GM23338 (cell line): ENCODE data around the gene FRA10AC1. TPM values are rescaled to one million over a fixed set of nuclear protein-coding genes. Genes with fewer than 3 reads are reported as not detected.

Experiments used
- ATAC-seq: fragments of 200-7000 bp; cut with Tn5 transposase; 3 replicates; pipeline ENCODE4 v1.9.1; 2020
- DNase-seq: peaks from one replicate; pipeline ENCODE4 v3.0.0-alpha.2; 2015; ENCODE audit warnings: low spot score
- H2AFZ ChIP-seq: fragments of 200-600 bp; sonication (generic); 2 replicates; pipeline ENCODE4 v1.8.0; 2016; ENCODE audit warnings: antibody characterized with exemption, mild to moderate bottlenecking, moderate library complexity
- H3F3A ChIP-seq: fragments of 200-600 bp; sonication (generic); replicated peaks from 2 replicates; pipeline ENCODE4 v1.8.0; 2017; ENCODE audit warnings: antibody characterized with exemption, mixed run types, low read depth
- H3K27ac ChIP-seq: fragments of 200-600 bp; sonication (generic); 2 replicates; pipeline ENCODE4 v1.6.1; 2016; ENCODE audit warnings: low read depth
- H3K27me3 ChIP-seq: fragments of 200-600 bp; sonication (generic); 2 replicates; pipeline ENCODE4 v1.8.0; 2016; ENCODE audit warnings: mild to moderate bottlenecking, mixed run types, moderate library complexity; ENCODE audit not compliant: insufficient read depth
- H3K36me3 ChIP-seq: fragments of 200-600 bp; sonication (generic); 2 replicates; pipeline ENCODE4 v1.8.0; 2016; ENCODE audit warnings: mild to moderate bottlenecking; ENCODE audit not compliant: insufficient read depth
- H3K4me1 ChIP-seq: fragments of 200-600 bp; sonication (generic); 2 replicates; pipeline ENCODE4 v1.8.0; 2016; ENCODE audit warnings: mild to moderate bottlenecking, moderate library complexity; ENCODE audit not compliant: insufficient read depth
- H3K4me2 ChIP-seq: fragments of 200-600 bp; sonication (generic); 2 replicates; pipeline ENCODE4 v1.7.1; 2017; ENCODE audit warnings: mixed run types
- H3K4me3 ChIP-seq: fragments of 200-600 bp; sonication (generic); 2 replicates; pipeline ENCODE4 v1.6.1; 2016; ENCODE audit warnings: mixed run types
- H3K79me2 ChIP-seq: fragments of 200-600 bp; sonication (generic); replicated peaks from 2 replicates; pipeline ENCODE4 v1.8.0; 2017; ENCODE audit warnings: mild to moderate bottlenecking; ENCODE audit not compliant: insufficient read depth
- H3K9me2 ChIP-seq: fragments of 200-600 bp; sonication (generic); 2 replicates; pipeline ENCODE4 v1.8.0; 2017; ENCODE audit not compliant: insufficient read depth
- H4K20me1 ChIP-seq: fragments of 200-600 bp; sonication (generic); replicated peaks from 2 replicates; pipeline ENCODE4 v1.8.0; 2017; ENCODE audit warnings: mild to moderate bottlenecking; ENCODE audit not compliant: insufficient read depth
- H3K27ac Mint-ChIP-seq: 2 replicates; pipeline ENCODE4 v1.8.0; 2020; ENCODE audit warnings: inconsistent platforms, mild to moderate bottlenecking, moderate library complexity, mixed read lengths
- H3K27me3 Mint-ChIP-seq: 3 replicates; pipeline ENCODE4 v1.8.0; 2022; ENCODE audit warnings: low read depth, mild to moderate bottlenecking, moderate library complexity, mixed read lengths, inconsistent platforms; ENCODE audit not compliant: insufficient read depth, poor library complexity
- H3K36me3 Mint-ChIP-seq: 3 replicates; pipeline ENCODE4 v1.8.0; 2021; ENCODE audit warnings: low read depth, mild to moderate bottlenecking, inconsistent platforms, moderate library complexity, mixed read lengths
- H3K4me1 Mint-ChIP-seq: 3 replicates; pipeline ENCODE4 v1.8.0; 2020; ENCODE audit warnings: mild to moderate bottlenecking, inconsistent platforms, mixed read lengths
- H3K4me3 Mint-ChIP-seq: 3 replicates; pipeline ENCODE4 v1.8.0; 2021; ENCODE audit warnings: moderate library complexity, mild to moderate bottlenecking, inconsistent platforms, mixed read lengths
- H3K9me3 Mint-ChIP-seq: 3 replicates; pipeline ENCODE4 v1.8.0; 2020; ENCODE audit warnings: moderate library complexity, mild to moderate bottlenecking, inconsistent platforms, mixed read lengths
- CREB1 ChIP-seq: fragments of 250-450 bp; sonication (Bioruptor Pico); IDR thresholded peaks from 2 replicates; pipeline ENCODE4 v1.5.0; 2020; ENCODE audit warnings: low read depth, mild to moderate bottlenecking, moderate library complexity
- EZH2phosphoT487 ChIP-seq: fragments of 200-600 bp; sonication (generic); IDR thresholded peaks from one replicate; pipeline ENCODE4 v1.8.1; 2018; ENCODE audit warnings: antibody characterized with exemption; ENCODE audit not compliant: unreplicated experiment
- NANOG ChIP-seq: IDR thresholded peaks from 2 replicates; pipeline ENCODE4 v1.6.1; 2016; ENCODE audit warnings: antibody characterized with exemption, borderline replicate concordance
- POLR2AphosphoS5 ChIP-seq: IDR thresholded peaks from 2 replicates; pipeline ENCODE4 v1.6.1; 2016; ENCODE audit warnings: antibody characterized with exemption, low read depth
- ZNF114 ChIP-seq: fragments of 250-450 bp; sonication (Bioruptor Pico); IDR thresholded peaks from 2 replicates; pipeline ENCODE4 v1.5.0; 2020; ENCODE audit warnings: mild to moderate bottlenecking, moderate library complexity
- polyA plus RNA-seq: library from polyadenylated mRNA; unstranded; fragments of >200 nt; fragmentation: Nextera tagmentation; extraction: Ambion mirVana; gene quantifications from 2 replicates; pipeline ENCODE4 v1.2.1, GENCODE V29; 2016
- total RNA-seq: library from RNA; depleted of rRNA; stranded (reverse); fragments of >200 nt; shearing (Covaris generic); gene quantifications from 2 replicates; pipeline ENCODE4 v1.2.3, GENCODE V29; 2014
- TF ChIP-seq, protein P1 (sequence below): IDR thresholded peaks from 2 replicates; pipeline ENCODE4 v1.6.1; 2016; ENCODE audit warnings: antibody characterized with exemption
- TF ChIP-seq, protein P2 (sequence below): IDR thresholded peaks from one replicate; pipeline ENCODE4 v1.6.1; 2018; ENCODE audit warnings: antibody characterized with exemption; ENCODE audit not compliant: unreplicated experiment
- TF ChIP-seq, protein P3 (sequence below), 2 experiments: fragments of 200-600 bp in 1 of 2; sonication (generic) in 1 of 2; conservative IDR thresholded peaks; 2 replicates each; pipeline versions ENCODE4 v1.5.1 to v1.6.1; 2016 to 2017; ENCODE audit warnings: antibody characterized with exemption in 2 of 2, low read depth in 2 of 2, mild to moderate bottlenecking in 2 of 2, moderate library complexity in 1 of 2

The FRA10AC1 gene
- total and polyA plus RNA-seq, 2 experiments from 2014 or later: 35.4 to 51.5 TPM

DNA sequence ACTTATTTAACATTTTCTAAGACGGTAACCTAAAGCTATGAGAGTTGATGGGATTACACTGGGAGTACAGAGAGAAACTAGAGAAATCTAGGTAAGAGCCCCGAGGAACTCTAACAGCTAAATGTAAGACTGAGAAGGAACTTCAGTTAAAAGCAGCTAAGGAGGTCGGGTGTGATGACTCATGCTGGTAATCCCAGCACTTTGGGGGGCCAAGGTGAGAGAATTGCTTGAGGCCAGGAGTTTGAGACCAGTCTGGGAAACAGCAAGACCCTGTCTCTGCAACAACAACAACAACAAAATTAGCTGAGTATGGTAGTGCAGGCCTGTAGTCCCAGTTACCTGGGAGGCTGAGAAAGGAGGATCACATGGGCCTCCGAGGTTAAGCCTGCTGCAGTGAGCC lies 24.0 kb downstream of the FRA10AC1 start (continued):
- TF ChIP-seq POLR2AphosphoS5 (no peak), NANOG (no peak), ZNF114 (no peak), EZH2phosphoT487 (no peak)
- TF ChIP-seq, protein P1, sequence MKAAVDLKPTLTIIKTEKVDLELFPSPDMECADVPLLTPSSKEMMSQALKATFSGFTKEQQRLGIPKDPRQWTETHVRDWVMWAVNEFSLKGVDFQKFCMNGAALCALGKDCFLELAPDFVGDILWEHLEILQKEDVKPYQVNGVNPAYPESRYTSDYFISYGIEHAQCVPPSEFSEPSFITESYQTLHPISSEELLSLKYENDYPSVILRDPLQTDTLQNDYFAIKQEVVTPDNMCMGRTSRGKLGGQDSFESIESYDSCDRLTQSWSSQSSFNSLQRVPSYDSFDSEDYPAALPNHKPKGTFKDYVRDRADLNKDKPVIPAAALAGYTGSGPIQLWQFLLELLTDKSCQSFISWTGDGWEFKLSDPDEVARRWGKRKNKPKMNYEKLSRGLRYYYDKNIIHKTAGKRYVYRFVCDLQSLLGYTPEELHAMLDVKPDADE: no peak
- TF ChIP-seq, protein P2, sequence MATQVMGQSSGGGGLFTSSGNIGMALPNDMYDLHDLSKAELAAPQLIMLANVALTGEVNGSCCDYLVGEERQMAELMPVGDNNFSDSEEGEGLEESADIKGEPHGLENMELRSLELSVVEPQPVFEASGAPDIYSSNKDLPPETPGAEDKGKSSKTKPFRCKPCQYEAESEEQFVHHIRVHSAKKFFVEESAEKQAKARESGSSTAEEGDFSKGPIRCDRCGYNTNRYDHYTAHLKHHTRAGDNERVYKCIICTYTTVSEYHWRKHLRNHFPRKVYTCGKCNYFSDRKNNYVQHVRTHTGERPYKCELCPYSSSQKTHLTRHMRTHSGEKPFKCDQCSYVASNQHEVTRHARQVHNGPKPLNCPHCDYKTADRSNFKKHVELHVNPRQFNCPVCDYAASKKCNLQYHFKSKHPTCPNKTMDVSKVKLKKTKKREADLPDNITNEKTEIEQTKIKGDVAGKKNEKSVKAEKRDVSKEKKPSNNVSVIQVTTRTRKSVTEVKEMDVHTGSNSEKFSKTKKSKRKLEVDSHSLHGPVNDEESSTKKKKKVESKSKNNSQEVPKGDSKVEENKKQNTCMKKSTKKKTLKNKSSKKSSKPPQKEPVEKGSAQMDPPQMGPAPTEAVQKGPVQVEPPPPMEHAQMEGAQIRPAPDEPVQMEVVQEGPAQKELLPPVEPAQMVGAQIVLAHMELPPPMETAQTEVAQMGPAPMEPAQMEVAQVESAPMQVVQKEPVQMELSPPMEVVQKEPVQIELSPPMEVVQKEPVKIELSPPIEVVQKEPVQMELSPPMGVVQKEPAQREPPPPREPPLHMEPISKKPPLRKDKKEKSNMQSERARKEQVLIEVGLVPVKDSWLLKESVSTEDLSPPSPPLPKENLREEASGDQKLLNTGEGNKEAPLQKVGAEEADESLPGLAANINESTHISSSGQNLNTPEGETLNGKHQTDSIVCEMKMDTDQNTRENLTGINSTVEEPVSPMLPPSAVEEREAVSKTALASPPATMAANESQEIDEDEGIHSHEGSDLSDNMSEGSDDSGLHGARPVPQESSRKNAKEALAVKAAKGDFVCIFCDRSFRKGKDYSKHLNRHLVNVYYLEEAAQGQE: no peak
- TF ChIP-seq, protein P3, sequence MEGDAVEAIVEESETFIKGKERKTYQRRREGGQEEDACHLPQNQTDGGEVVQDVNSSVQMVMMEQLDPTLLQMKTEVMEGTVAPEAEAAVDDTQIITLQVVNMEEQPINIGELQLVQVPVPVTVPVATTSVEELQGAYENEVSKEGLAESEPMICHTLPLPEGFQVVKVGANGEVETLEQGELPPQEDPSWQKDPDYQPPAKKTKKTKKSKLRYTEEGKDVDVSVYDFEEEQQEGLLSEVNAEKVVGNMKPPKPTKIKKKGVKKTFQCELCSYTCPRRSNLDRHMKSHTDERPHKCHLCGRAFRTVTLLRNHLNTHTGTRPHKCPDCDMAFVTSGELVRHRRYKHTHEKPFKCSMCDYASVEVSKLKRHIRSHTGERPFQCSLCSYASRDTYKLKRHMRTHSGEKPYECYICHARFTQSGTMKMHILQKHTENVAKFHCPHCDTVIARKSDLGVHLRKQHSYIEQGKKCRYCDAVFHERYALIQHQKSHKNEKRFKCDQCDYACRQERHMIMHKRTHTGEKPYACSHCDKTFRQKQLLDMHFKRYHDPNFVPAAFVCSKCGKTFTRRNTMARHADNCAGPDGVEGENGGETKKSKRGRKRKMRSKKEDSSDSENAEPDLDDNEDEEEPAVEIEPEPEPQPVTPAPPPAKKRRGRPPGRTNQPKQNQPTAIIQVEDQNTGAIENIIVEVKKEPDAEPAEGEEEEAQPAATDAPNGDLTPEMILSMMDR (conservative IDR thresholded peaks at IDR 0.05; ENCODE audit: low read depth in 2 of 2): no peak

DNA sequence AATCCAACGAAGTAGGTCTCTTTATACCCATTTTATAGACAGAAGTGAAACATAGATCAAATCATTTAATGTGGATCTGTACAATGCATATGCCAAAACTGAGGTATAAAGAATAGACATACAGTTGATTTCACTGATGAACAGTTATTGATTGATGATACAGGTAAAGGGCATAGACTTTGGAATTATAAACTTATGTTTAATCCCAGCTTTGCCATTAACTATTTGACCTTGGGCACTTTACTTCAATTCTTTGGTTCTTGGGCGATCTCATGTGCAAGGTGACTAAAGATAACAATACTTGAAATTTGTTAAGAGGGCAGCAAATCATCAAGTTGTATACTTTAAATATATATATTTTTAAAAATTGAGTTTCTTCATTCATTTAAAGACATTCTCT lies 28.6 kb downstream of the FRA10AC1 start:
- H3K4me3 ChIP-seq: no peak overlapping the region
- H3K36me3 ChIP-seq: peaks cover 8% of the 10 kb centered on the region; the same call in 1 of the 2 replicates
- Mint-ChIP-seq H3K27me3 (no peaks in the 10 kb centered on the region), H3K4me1 (no peaks in the 10 kb centered on the region), H3K27ac (no peak overlapping the region), H3K4me3 (no peak overlapping the region), H3K9me3 (no peaks in the 10 kb centered on the region), H3K36me3 (peaks cover 20% of the 10 kb centered on the region)
- no peaks in the 10 kb centered on the region for H3K27me3 ChIP-seq
- no peaks in the 10 kb centered on the region for H3K4me1 ChIP-seq
- no peaks in the 10 kb centered on the region for H3K9me2 ChIP-seq
- no peak overlapping the region for H3K27ac ChIP-seq
- ATAC-seq: no peak
- H2AFZ ChIP-seq: no peak overlapping the region
- no peak for DNase-seq
- no peaks in the 10 kb centered on the region for H3F3A ChIP-seq
- H4K20me1 ChIP-seq: no peaks in the 10 kb centered on the region; the same call in 1 of the 2 replicates
- no peak overlapping the region for H3K4me2 ChIP-seq
- H3K79me2 ChIP-seq: no peaks in the 10 kb centered on the region
- TF ChIP-seq, protein P1: no peak
- TF ChIP-seq, protein P2: no peak
- no peak for TF ChIP-seq ZNF114
- TF ChIP-seq CREB1 (CRISPR knock-in tag): no peak
